GM20431 (cell line): ENCODE results near the gene RFNG.

ENCODE experiments used
- in situ Hi-C: fragments of 300-500 bp; cut with MseI, MboI; formaldehyde crosslinking; loops from one replicate; pipeline ENCODE4 v1.15.0; 2020; ENCODE audit warnings: low sequenced_read_pairs; ENCODE audit not compliant: unreplicated experiment

The RFNG gene, protein sequence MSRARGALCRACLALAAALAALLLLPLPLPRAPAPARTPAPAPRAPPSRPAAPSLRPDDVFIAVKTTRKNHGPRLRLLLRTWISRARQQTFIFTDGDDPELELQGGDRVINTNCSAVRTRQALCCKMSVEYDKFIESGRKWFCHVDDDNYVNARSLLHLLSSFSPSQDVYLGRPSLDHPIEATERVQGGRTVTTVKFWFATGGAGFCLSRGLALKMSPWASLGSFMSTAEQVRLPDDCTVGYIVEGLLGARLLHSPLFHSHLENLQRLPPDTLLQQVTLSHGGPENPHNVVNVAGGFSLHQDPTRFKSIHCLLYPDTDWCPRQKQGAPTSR

DNA sequence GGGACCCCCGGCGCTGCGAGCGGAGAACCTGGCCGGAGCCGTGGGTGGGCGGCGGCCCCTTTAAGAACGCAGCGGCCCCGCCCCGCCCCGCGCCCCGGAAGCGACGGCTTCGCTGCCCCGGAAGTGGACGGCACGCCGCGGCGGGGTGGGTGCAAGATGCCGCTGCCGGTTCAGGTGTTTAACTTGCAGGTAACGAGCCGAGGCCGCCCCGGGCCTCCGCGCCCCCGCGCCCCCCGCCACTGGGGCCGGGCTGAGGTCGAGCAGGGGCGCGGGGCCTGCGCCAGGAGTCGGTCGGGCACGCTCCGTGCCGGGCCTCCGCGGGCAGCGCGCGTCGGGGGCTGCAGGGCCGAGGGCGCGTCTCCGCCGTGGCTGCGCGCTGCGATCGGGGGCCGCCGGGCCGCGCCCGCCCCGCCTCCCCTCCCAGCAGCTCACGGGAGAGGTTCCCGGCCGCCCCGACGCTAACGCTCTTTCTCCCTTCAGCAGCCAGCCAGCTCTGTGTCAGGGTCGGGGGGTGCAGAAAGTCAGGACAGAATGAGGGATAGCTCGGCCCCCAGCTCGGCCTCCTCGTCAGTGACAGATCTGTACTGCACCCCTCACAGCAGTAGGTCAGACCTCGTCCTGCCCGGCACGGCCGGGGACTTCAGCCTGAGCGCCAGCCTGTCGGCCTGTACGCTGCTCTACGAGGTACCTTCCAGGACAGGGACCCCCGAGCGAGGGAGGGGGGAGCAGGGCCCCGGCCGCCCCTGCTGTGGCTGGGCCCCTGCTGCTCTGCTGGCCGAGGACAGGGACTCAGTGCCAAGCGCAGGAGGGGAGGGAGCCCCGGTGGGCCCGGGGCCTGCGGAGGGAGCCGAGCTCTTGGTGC is at the start of gene RFNG, which contains the start of gene GPS1:
TSS of gene RFNG (minus strand) at position 36 of the 862 bp plus-strand sequence. CDS start 45 bp downstream, outside the sequence.
TSS of gene GPS1 (plus strand) at position 123 of the 862 bp plus-strand sequence. CDS start at position 157, 34 bp downstream.
- in situ Hi-C loops: no loop called here

DNA sequence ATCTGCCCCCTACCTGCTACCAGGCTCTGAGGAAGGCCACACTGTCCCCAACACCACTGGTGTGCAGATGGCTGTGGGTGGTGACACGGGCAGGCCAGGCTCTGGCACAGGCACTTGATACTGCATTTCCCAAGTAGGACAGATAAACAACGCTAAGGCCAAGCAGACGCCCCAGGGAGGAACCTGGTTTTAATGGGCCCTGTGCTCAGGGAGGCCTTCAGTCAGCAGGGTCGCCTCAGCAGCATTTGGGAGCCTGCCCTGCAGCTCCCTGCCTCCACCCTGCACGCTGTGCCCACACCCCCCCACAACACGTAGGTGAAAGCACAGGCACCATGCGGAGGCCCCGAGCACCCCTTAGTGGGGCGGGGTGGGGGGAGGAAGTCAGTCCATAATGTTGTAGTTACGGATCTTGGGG is 49.7 kb upstream of the RFNG start:
- in situ Hi-C loops: no loop called here

DNA sequence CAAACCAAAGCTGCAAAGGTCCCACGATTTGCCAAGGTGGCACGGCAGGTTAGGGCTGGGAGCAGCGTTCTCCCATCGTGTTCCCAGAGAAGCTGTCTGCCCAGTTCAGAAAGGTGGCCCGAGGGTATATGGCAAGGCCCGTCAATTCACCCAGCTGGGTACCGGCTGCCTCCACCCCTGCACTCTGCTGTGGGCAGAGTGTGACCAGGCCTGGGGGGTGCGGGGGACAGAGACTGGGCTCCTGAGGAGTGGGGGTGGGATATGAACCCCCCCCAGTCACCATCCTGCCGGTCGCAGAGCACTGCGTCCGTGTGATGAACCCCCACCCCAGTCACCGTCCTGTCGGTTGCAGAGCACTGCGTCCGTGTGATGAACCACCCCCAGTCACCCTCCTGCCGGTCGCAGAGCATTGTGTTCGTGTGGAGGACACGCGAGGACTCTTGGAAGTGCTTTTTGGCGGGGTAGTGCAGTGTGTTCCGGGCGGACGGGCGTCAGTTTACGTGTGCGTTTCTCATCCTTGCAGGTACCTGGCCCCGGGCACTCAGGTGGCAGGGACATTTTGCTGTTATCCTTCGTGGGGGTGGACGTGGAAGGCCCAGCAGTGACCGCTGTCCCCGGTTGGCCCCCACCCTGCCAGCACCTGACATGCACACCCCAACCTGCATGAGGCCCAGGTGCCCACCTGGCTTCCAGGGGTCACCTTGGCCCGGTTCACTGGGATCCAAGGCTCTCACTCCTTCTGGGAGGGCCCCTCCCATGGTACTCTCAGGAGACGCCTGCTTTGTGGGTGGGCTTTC is 49.1 kb upstream of the RFNG start:
- in situ Hi-C loops: no loop called here

DNA sequence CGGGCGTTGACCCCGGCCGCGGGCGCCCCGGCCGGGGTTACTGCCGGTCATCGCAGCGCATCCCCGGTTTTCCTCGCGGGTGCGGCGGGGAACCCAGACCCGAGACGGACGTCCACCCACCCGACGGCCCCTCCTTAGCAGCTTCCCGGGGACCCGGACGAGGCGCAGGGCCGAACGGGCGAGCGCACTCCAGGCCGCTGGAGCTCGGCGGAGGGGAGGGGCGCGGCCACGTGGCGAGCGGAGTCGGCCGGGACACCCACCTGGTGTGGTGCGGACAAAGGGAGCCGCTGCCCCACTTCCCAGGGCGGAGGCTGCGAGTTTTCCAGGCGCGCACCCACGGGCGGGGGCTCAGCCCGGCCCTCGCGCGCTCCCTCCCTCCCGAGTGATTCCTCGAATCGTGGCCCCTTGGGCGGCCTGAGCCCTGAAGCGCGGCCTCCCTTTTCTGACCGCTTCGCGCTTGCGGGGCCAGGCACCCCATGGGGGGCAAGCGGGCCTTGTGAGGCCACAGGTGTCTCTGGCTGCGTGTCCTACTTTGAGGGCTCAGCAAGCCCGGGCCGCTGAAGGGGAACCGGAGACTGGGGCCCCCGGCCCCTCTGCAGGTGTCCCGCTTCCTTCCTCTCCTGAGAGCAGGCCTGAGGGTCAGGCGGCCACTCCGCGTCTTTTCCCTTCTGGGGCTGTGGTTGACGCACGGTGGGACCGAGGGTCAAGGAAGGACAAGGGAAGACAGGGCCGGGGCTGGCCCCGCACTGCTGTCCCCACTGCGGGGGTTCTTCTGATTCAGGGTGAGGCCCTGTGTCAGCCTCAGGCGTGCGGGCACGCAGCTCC is 47.5 kb upstream of the RFNG start:
- in situ Hi-C loops: no loop called here

DNA sequence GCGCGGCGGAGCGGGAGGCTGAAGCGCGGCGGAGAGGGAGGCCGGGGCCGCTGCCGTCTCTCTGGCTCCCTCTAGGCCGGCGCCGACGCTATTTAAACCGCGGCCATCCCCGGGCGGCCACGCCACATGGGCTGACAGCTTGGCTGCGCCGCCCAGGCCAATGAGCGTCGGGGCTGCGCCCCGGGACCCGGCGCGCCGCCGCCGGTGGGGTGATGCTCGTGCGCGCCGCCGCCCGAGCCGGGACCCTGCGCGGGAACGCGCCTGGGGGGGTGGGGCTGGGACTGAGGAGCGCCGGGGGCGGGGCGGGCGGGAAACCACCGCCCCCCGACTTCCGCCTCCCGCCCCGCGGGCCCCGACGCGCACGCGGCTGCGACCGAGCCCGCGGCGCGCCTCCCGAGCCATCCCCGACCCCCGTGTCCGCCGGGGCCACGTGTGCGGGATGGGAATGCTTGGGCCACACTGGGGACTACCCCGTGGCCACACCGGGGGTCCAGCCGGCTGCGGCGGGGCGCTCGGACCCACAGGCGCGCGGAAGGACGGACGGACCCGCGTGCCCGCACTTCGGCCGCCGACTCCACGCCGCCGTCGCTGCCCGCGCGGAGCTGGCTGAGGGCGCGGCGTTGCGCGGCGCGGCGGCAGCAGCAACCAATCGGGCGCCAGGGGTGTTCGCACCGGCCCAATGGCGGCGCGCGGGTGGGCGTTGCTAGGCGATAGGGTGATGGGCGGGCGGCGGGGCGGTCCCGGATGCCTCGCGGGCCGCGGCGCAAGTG is 46.7 kb upstream of the RFNG start, which contains the start of gene FASN:
TSS of gene FASN (minus strand) at position 68 of the 770 bp plus-strand sequence. CDS start 1,791 bp downstream, outside the sequence.
- in situ Hi-C loops: no loop called here

DNA sequence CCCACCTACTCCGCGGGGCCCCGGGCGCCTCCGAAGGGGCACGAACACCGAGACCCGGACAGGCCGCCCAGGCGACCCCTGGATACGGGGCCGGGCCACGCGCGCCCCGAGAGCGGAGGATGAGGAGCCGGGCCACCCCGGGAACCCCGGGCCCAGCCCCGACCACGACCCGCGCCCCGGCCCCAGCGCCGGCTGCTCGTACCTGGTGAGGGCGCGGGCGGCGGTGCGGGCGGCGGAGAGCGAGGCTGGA is 46.2 kb upstream of the RFNG start:
- in situ Hi-C loops: no loop called here

DNA sequence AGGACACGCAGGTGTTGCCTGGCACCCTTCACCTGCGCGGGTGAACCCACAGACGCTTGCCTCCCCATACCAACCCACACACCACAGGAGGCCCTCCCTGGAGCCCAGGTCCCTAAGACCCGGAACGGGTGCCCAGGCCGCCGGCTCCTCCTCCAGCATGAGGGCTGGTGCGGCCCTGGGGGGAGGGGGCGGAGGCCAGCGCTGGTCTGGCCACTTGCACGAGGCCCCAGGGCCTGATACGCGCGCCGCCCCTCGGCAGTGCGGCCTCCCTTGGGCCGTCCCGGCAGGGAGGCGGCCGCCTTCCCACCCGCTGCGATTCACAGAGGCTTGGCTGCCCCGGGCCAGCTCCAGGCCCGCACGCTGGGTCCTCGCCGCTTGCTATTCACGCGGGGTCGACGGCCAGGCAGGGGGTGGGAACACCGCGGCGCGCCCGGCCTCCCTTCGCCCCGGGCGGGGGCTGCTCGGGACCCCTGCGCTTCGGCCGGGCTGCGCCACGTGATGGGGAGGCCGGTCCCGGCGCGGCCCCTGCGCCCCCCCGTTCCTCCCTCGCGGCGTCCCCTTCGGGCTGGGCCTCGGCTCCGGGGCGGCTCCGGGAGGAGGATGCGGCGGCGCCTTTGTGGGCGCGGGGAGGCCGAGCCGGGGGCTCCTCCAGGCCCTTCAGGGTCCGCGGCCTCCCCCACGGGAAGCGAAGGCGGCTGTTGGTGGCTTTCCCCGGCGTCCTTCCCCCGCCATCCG is 45.7 kb upstream of the RFNG start:
- in situ Hi-C loops: no loop called here

DNA sequence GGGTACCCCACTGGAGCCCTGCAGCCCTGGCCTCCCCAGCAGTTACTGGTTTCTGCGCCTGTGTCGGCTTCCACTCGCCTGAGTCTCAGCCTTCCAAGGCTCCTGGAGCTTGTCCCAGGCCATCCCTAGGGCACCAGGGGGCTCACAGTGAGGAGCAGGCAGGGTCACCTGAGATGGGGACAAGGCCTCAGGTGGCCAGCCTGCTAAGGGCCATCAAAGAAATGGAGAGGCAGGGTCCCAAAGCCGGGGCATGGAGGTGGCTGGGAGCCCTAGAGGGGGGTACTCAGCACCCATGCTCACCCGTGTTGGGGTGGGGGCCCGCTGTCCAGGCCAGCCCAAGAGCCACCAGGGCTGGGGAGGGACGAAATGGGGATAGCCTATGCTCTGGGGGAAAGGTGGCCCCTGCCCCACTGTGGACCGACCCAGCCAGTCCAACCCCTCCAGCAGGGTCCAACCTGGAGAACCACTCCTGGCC is 45.1 kb upstream of the RFNG start:
- in situ Hi-C loops: no loop called here

DNA sequence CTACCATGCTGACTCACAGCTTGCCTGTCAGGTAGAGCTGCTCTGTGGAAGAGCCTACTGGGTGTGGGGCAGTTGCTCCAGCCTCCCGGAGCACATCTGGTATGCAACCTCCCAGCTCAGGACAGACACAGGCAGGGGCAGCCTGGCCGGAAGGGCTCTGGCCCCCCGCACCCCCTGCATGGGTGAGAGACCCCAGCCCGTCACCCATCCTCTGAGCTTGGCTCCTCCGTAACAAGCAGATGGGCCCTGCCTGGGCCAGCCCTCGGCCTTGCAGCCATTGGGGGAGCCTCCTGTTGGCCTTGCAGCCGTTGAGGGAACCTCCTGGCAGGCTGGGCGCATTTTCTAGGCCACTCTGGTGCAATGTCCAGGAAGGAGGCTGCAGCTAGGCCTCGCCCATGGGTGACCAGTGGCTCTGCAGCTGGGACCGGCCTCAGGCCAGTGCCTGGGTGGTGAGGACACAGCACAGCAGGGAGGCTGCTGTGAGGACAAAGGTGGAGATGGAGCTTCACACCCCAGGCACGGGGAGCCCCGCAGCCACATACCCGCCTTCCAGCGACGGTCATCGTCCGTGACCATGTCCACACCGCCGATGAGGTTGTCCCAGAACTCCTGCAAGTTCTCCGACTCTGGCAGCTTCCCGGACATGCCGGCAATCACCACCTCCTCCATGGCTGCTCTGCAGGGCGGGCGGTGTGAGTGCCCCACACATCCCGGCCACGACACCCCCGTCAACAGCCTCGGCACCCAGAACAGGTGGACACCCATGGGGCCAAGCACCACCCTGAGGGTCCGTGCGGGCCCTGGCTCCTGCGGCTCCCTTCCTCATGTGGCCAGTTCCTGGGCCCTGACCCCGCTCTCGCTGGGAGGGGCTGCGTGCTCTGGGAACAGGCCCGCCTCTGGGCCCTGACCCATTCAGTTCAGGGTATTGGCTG is 44.4 kb upstream of the RFNG start:
- in situ Hi-C loops: no loop called here

DNA sequence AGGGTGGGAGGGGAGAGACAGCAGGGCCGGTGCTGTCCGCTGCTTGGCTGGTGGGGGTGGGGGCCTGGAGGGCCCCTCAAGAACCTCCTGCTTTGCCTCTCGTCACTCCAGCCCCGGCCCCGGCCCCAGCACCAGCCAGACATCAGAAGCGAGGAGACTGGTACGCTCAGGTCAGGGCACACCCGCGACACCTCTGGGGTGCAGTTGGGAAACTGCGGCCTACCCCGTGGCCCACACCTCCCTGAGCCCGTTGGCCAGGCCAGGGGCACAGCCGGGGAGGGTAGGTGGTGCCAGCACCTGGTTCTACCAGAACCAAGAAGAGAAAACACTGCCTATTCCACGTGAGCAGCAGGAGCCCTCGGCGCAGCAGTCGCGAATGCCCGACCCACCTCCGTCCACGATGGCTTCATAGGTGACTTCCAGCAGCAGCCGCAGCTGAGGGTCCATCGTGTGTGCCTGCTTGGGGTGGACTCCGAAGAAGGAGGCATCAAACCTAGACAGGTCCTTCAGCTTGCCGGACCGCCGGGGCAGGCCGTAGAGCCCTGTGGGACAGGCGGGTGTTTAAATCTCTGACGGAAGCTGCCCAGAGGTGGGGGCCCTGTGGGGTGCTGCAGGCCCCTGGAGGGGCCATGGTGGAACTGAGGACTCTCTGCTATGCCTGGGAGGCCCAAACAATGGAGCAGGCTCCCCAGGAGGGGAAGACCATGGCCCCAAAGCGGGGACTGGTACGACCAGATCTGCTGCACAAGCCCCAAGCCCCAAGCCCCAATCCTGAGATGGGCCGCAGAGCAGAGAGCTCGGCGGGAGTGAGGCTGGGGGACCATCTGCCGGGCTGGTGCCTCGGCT is 43.5 kb upstream of the RFNG start:
- in situ Hi-C loops: no loop called here

DNA sequence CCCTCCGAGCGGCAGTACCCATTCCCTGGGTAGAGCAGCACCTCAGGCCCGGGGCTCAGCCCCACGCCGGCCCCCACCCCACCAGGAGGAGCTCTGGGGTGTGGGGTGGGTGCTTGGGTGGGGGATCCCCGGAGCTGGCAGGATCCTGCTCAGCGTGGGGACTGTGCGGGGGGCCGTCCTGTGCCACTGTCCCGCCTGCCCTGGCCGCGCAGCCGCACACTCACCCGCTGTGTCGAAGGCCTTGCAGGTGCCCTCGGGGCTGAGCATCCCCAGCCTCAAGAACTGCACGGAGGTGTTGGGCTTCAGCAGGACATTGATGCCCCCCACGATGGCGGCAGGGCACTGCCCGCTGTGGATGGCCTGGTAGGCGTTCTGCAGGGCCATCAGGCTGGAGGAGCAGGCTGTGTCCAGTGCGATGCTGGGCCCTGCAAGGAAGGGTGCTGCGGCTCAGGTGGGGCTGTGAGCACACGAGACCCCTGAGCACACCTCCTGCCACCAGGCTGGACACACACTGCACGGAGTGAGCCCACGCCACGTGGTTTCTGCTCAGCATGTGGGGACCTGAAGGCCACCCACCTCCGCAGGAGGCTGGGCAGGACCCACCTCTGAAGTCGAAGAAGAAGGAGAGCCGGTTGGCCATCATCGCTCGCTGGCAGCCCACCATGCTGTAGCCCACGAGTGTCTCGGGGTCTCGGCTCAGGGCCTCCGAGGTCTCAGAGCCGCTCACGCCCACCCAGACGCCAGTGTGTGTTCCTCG is 41.6 kb upstream of the RFNG start:
- in situ Hi-C loops: no loop called here

DNA sequence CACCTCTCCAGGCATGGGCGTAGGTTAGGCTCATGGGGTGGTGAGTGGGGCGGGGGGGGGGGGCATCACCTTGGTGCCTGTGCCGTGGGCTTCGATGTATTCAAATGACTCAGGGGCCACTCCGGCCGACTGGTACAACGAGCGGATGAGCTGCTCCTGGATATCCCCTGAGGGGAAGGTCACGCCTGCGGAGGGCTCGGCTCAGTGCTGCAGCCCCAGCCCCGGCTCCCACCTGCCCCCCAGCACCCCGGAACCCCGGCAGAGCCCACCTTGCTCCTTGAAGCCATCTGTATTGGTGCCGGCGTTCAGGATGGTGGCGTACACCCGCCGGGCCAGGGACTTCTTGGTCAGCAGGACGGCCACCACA is 41.0 kb upstream of the RFNG start:
- in situ Hi-C loops: no loop called here

DNA sequence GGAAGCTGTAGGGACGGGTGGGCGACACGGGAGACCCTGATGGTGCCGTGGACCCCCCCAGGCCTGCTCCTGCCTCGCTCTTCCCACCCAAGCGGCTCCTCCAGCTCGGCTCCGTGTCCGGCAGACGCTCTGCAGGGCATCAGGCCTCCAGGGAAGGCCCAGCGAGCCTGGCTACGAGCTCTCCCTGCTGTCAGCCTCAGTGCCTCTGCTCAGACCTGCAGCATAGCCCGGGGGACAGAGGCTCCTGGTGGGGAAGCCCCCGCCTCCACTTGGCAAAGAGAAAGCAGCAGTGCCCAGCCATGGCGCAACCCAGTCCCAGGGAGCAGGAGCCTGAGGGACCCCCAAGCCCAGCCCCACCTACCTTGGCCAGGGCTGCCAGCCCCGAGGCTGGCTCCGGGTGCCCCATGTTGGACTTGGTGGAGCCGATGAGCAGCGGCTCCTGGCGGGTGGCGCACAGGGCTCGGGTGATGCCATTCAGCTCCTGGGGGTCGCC is 40.5 kb upstream of the RFNG start:
- in situ Hi-C loops: no loop called here

DNA sequence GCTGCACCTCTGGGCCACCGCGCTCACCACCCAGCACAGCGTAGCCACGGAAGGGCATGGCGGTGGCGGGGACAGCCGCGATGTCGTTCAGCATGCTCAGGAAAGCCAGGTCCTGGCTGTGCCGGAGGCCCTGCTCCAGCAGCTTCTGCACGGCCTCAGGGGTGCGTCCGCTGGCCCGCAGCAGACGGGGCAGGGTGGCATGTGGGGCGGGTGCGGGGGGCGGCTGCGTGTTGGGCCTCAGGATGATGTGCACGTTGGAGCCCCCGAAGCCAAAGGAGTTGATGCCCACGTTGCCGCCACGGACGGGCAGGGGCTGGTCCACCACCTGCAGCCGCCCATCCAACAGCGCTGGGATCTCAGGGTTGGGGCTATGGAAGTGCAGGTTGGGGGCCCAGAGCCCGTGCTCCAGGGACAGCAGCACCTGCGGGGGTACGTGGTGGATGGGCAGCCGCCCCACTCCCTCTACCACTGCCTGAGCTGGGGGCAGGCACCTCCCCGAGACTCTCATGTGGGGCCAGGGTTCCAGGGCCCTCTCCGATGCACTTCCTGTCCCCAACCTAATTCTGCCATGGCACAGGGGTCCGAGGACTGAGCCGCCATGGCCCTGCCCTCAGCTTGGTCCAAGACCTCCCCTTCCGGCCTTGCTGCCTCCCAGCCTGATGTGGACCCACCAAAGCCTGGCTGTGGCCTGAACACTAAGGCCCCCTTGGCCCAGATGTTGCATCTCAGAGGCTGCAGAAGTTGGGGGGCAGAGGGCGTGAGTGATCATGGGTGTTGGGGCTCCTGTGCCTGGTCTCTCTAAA is 39.9 kb upstream of the RFNG start:
- in situ Hi-C loops: no loop called here
